CD14-positive monocyte (primary cell): ENCODE data around the gene TMEM190. TPM values are rescaled to one million over a fixed set of nuclear protein-coding genes. Genes with fewer than 3 reads are reported as not detected.

Experiments used
- DNase-seq, 3 donors: peaks; one replicate each; pipeline ENCODE4 v3.0.0-alpha.2; 2011 to 2022
- H2AFZ ChIP-seq: 2 replicates; pipeline ENCODE4 v1.6.0; 2012; ENCODE audit warnings: mild to moderate bottlenecking, low read depth, low read length, inconsistent platforms; ENCODE audit not compliant: insufficient read depth, poor library complexity, severe bottlenecking
- H3K27ac ChIP-seq, 2 donors: 1 replicate in 1 of 2; 2 replicates in 1 of 2; pipeline ENCODE4 v1.5.1; 2012 to 2013; ENCODE audit warnings: low read length in 2 of 2, control low read depth in 1 of 2, inconsistent platforms in 1 of 2, low read depth in 1 of 2, mild to moderate bottlenecking in 1 of 2
- H3K27me3 ChIP-seq, 2 donors: one replicate each; pipeline versions ENCODE4 v1.6.0 to v1.6.1; 2011 to 2013; ENCODE audit warnings: low read length in 2 of 2; ENCODE audit not compliant: control insufficient read depth in 2 of 2, insufficient read depth in 2 of 2
- H3K36me3 ChIP-seq, 2 donors: replicated peaks in 1 of 2; 1 replicate in 1 of 2; 2 replicates in 1 of 2; pipeline versions ENCODE4 v1.5.1 to v1.6.1; 2012 to 2013; ENCODE audit warnings: low read length in 2 of 2, control low read depth in 1 of 2, inconsistent platforms in 1 of 2, mild to moderate bottlenecking in 1 of 2; ENCODE audit not compliant: insufficient read depth in 2 of 2, control insufficient read depth in 1 of 2
- H3K4me1 ChIP-seq, 2 donors: 1 replicate in 1 of 2; 2 replicates in 1 of 2; pipeline versions ENCODE4 v1.5.1 to v1.6.1; 2012 to 2013; ENCODE audit warnings: low read length in 2 of 2, control low read depth in 1 of 2, inconsistent platforms in 1 of 2, mild to moderate bottlenecking in 1 of 2, moderate library complexity in 1 of 2; ENCODE audit not compliant: insufficient read depth in 2 of 2, control insufficient read depth in 1 of 2
- H3K4me2 ChIP-seq: replicated peaks from 2 replicates; pipeline ENCODE3; 2012; ENCODE audit warnings: low read length, moderate library complexity, mild to moderate bottlenecking; ENCODE audit not compliant: poor library complexity, severe bottlenecking; ENCODE audit errors: extremely low read depth
- H3K4me3 ChIP-seq, 3 experiments: fragments of 200-600 bp in 1 of 3; sonication (generic) in 1 of 3; replicated peaks in 1 of 3; 1 replicate in 2 of 3; 2 replicates in 1 of 3; pipeline ENCODE4 v1.5.1; 2011 to 2013; ENCODE audit warnings: low read length in 3 of 3, mild to moderate bottlenecking in 3 of 3, control low read depth in 2 of 3, low read depth in 2 of 3, inconsistent platforms in 1 of 3, moderate library complexity in 1 of 3
- H3K79me2 ChIP-seq: 2 replicates; pipeline ENCODE4 v1.6.0; 2012; ENCODE audit warnings: mild to moderate bottlenecking, control low read depth, inconsistent platforms, low read length, moderate library complexity; ENCODE audit not compliant: insufficient read depth
- H3K9ac ChIP-seq: 2 replicates; pipeline ENCODE4 v1.6.0; 2017; ENCODE audit warnings: low read length, mild to moderate bottlenecking; ENCODE audit not compliant: insufficient read depth, poor library complexity, severe bottlenecking
- H3K9me3 ChIP-seq, 2 donors: replicated peaks in 1 of 2; 1 replicate in 1 of 2; 2 replicates in 1 of 2; pipeline versions ENCODE4 v1.5.1 to v1.6.1; 2012 to 2013; ENCODE audit warnings: low read length in 2 of 2, control low read depth in 1 of 2; ENCODE audit not compliant: control insufficient read depth in 1 of 2, insufficient read depth in 1 of 2
- H4K20me1 ChIP-seq: 2 replicates; pipeline ENCODE4 v1.6.0; 2012; ENCODE audit warnings: mild to moderate bottlenecking, low read length, control low read depth, moderate library complexity; ENCODE audit not compliant: insufficient read depth
- H3K27ac Mint-ChIP-seq, 7 donors: one replicate each; pipeline ENCODE4 v1.8.0; 2020; ENCODE audit warnings: mild to moderate bottlenecking in 7 of 7, mixed read lengths in 7 of 7, moderate library complexity in 6 of 7, inconsistent platforms in 2 of 7
- H3K27me3 Mint-ChIP-seq, 3 donors: one replicate each; pipeline ENCODE4 v1.8.0; 2021 to 2022; ENCODE audit warnings: low read depth in 3 of 3, mild to moderate bottlenecking in 3 of 3, mixed read lengths in 3 of 3, moderate library complexity in 3 of 3, inconsistent platforms in 1 of 3
- H3K36me3 Mint-ChIP-seq, 2 donors: one replicate each; pipeline ENCODE4 v1.8.0; 2020; ENCODE audit warnings: mixed read lengths in 2 of 2, inconsistent platforms in 1 of 2, mild to moderate bottlenecking in 1 of 2
- H3K4me1 Mint-ChIP-seq: one replicate; pipeline ENCODE4 v1.8.0; 2020; ENCODE audit warnings: mild to moderate bottlenecking, mixed read lengths
- H3K4me3 Mint-ChIP-seq, 2 donors: one replicate each; pipeline ENCODE4 v1.8.0; 2020; ENCODE audit warnings: mild to moderate bottlenecking in 2 of 2, mixed read lengths in 2 of 2, moderate library complexity in 1 of 2
- H3K9me3 Mint-ChIP-seq, 7 donors: one replicate each; pipeline ENCODE4 v1.8.0; 2020 to 2022; ENCODE audit warnings: mixed read lengths in 7 of 7, mild to moderate bottlenecking in 6 of 7, moderate library complexity in 6 of 7, inconsistent platforms in 2 of 7
- CTCF ChIP-seq: fragments of 200-600 bp; IDR thresholded peaks from one replicate; pipeline ENCODE4 v1.8.0; 2022; ENCODE audit warnings: antibody characterized with exemption, mild to moderate bottlenecking
- WGBS: methylation state at CpG from one replicate; pipeline ENCODE4 v1.1.5; 2013; ENCODE audit warnings: missing lambda C conversion rate; ENCODE audit not compliant: insufficient coverage; 5-methylcytosine and 5-hydroxymethylcytosine counted together
- intact Hi-C, 2 donors: fragments of 100-400 bp; cut with micrococcal nuclease; formaldehyde crosslinking; loops; one replicate each; pipeline versions ENCODE4 v1.15.0 to v1.15.1; 2023
- polyA plus RNA-seq, 3 donors: library from polyadenylated mRNA; depleted of rRNA in 1 of 3; unstranded in 2 of 3; stranded (reverse) in 1 of 3; fragments of 300-500 nt in 2 of 3; fragments of >200 nt in 1 of 3; fragmentation: Illumina TruSeq in 2 of 3; gene quantifications; 1 replicate in 2 of 3; 2 replicates in 1 of 3; pipeline ENCODE4 v1.2.3, GENCODE V29; 2012 to 2021

Gene TMEM190
- polyA plus RNA-seq, 3 donors, result not detected

- 49% methylated on average over 18 of the region's 24 CpGs for WGBS
- peaks cover 32 to 94% of the 10 kb centered on the region in 2 donors for H3K27me3 ChIP-seq
- H3K79me2 ChIP-seq, result no peaks in the 10 kb centered on the region
- peaks cover 2 to 8% of the 10 kb centered on the region in 2 donors for H3K9me3 ChIP-seq
- Mint-ChIP-seq H3K4me3 (peak overlapping the region in 1 of 2 donors; percentile 72), H3K9me3 (peaks cover 0 to 31% (median 6%) of the 10 kb centered on the region in 7 donors), H3K27me3 (peaks cover 73 to 96% (median 79%) of the 10 kb centered on the region in 3 donors), H3K4me1 (peaks cover 5% of the 10 kb centered on the region), H3K27ac (no peak overlapping the region), H3K36me3 (peaks cover 0 to 4% of the 10 kb centered on the region in 2 donors)
- H3K36me3 ChIP-seq, result no peaks in the 10 kb centered on the region
- no peak for DNase-seq
- no peak overlapping the region for H3K4me3 ChIP-seq
- H3K27ac ChIP-seq, result no peak overlapping the region
- no peak overlapping the region for H3K9ac ChIP-seq
- H3K4me2 ChIP-seq, result no peak overlapping the region
- no peaks in the 10 kb centered on the region for H4K20me1 ChIP-seq
- no peak for TF ChIP-seq CTCF
- peaks cover 4 to 6% of the 10 kb centered on the region in 2 donors for H3K4me1 ChIP-seq
- intact Hi-C loops, result no loop called here
- H2AFZ ChIP-seq, result no peak overlapping the region
Observed at GRCh38 chr19:55372316-55373081, 4.1 kb upstream of the TMEM190 start.

- Histone ChIP-seq H3K27me3 (peaks cover 29 to 92% of the 10 kb centered on the region in 2 donors), H3K79me2 (no peaks in the 10 kb centered on the region), H2AFZ (no peak overlapping the region), H3K4me2 (no peak overlapping the region), H3K36me3 (no peaks in the 10 kb centered on the region), H3K9me3 (peaks cover 2 to 8% of the 10 kb centered on the region in 2 donors), H3K9ac (no peak overlapping the region), H3K4me3 (no peak overlapping the region), H4K20me1 (no peaks in the 10 kb centered on the region), H3K4me1 (peaks cover 4 to 6% of the 10 kb centered on the region in 2 donors), H3K27ac (no peak overlapping the region)
- Mint-ChIP-seq H3K27me3 (peaks cover 72 to 96% (median 74%) of the 10 kb centered on the region in 3 donors), H3K36me3 (peaks cover 0 to 4% of the 10 kb centered on the region in 2 donors), H3K4me3 (peak overlapping the region in 1 of 2 donors; percentile 58), H3K4me1 (peaks cover 5% of the 10 kb centered on the region), H3K9me3 (peaks cover 0 to 26% (median 6%) of the 10 kb centered on the region in 7 donors), H3K27ac (peak overlapping the region in 1 of 7 donors; percentile 15)
- no peak for DNase-seq
- intact Hi-C loops, result no loop called here
- WGBS, result 64% methylated on average over 8 of the region's 9 CpGs
- TF ChIP-seq CTCF, result no peak
Observed at GRCh38 chr19:55373306-55373992, 3.2 kb upstream of the TMEM190 start.
